ENCODE results near the gene VIL1.

The VIL1 gene

DNA sequence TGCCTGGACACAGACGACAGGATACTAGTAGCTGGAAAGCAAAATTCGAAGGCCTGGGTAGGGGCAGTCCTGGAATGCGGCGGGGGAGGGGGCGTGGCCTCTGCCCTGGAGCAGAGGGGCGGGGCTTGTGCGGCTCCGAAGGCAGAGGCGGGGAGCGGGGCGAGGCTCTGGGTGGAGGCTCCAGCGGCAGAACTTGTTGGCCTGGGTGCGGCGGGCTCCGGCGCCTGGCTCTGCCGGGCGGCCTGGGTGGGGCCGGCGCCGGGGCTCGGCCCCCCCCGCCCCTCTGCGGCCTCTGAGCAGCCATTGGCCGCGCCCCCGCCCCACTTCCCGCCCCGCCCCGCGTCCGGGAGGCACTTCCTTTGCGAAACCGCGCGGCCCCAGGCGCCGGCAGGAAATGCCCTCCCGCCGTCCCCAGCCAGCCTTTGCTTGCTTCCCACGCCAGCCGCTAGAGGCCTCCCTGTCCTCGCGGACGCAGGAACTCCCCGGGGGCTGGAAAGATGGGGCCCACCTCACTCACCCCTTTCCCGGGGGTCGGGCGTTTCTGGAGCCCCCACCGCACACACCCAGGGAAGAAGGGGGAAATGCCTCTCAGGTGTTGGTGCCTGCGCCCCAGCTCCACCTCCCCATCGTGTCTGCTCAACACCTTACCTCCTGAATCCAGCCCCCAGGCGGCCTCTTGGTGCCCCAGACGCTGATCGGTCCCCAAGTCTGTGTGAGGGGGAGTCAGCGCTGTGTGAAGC is 12.5 kb upstream of the VIL1 start:
- DNase-seq = peak; percentile 97 to 99 (median 98)

DNA sequence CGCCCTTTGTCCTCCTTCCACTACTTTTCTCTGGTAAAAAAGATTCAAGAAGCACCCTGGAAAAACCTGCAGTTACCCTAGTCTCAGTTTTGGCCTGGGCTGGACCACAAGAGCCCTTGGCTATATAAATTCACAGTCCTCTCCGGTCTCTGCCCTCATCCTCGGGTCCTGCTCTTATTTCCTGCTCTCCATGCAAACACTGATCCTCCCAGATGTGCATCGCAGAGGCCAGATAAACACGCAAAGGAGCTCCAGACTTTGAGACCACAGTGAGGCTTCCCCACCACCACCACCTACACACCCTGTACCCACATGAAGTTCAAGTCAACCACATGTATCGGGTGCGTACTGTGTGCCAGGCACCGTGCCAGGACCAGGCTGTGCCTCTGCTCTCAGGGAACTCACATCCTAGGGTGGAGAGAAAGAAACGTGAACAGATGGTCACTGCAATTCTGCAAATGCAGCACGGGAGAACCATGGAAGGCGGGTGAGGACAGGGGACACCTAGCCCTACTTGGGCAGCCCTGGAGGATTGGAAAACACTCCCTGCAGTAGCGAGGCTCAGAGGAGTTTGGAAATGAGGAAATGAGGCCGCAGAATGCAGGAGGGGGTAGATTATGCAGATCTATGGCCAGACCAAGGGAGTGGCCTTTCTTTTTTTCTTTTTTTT is 11.8 kb upstream of the VIL1 start:
- DNase-seq = peak; percentile 60 to 72 (median 68)

GRCh38 chr2:218407717-218408116 is 11.2 kb upstream of the VIL1 start:
- no peak for DNase-seq

DNA sequence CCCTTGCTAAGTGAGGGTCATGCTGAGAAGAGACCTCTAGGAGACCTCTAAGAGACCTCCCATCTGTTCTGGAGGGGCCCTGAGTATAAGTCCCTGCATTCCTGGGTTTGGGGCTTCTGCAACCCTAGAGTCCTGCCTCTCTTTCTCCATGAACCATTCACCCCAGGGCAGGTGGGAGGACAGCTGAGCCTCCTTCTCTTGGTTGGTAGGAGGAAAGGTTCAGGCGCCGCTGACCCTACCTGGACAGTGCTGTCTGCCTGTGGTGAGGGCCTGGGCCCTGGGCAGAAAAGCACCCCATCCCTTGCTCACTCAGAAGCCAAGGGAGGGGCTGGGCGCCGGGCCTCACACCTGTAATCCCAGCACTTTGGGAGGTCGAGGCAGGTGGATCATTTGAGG is 604 bp upstream of the VIL1 start:
- no peak for DNase-seq

DNA sequence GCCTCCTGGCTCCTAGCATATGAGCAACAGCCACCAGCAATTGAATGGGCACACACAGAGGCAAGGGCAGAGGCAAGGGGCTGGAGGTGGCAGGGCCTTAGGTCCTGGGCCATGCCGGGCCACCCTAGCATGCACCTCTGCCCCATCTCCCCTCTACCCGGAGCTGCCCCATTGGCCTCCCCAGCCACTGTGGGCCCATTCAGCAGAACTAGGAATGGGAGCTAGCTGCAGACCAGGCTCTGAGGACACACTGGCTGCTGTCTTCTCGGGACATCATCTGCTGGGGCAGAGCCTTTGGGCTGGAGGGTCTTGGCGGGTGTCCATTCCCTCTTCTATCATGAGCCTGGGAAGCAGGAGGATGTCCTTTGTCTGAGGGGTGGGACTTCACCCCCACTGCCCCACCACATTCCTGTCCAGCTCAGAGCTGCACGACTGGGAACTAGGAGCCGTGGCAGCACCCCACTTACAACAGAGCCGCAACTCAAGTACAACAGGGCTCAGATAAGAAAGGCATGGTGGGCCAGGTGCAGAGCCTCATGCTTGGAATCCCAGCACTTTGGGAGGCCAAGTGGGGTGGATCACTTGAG is 800 bp downstream of the VIL1 start:
- DNase-seq = no peak

DNA sequence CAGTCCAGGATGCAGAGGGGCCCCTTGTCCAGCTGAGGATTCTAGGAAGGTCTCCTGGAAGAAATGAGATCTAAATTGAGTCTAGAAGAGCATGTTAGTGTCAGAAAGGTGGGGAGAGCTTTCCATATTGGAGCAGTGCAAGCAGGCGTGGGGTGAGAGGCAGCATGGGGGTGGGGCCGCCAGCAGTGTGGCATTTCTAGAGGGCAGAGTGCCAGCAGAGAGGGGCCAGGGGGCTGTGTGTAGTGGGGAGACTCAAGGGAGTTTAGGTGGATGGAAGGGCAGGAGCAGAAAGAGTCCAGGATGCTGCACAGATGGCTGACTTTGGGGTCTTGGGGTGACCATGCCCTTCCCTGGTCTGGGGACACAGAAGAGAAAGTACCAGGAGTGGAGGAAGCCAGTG is 2.1 kb downstream of the VIL1 start:
- DNase-seq = no peak

DNA sequence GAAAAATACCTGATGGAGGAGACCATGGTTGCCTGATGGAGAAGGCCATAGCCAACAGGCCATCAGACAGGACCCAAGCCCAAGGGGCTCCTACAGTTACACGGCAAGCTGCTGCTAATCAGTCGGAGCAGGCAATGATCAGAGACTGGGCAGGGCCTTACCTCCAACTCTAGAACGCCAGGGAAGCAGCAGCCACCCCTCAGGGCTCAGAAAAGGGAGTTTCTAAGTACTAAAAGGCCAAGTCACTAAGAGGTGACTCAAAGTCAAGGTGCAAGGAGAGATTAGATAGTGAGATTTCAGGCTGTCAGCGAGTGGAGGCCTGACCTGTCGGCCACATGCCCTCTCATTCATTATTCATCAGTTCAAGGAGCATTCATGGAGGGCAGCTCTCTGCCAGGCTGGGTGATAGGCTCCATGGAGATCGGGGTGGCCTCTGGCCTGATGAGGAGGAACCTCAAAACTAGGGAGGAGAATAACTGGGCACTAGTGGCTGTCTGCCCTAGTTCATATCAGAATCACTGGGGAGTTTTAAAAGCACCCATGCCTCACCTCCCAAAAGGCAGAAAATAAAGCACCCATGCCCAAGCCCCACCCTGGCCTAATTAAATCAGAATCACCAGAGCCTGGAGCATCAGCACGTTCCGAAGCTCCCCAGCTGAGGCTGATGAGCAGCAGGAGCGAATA is 3.6 kb downstream of the VIL1 start:
- no peak for DNase-seq

- DNase-seq = no peak
Observed at GRCh38 chr2:218423584-218423983, 4.7 kb downstream of the VIL1 start.

DNA sequence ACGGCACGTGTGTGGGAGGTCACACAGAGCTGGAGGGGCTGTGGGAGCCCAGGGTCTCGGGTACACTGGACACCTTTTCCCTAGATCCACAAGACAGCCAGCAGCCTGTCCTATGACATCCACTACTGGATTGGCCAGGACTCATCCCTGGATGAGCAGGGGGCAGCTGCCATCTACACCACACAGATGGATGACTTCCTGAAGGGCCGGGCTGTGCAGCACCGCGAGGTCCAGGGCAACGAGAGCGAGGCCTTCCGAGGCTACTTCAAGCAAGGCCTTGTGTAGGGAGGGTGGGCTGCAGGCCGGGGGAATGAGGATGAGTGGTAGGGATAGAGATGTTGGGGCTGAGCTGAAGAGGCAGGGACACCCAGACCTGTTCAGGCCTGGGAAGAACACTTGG is 6.6 kb downstream of the VIL1 start:
- DNase-seq = no peak

- DNase-seq = no peak
Observed at GRCh38 chr2:218427741-218428140, 8.8 kb downstream of the VIL1 start.

DNA sequence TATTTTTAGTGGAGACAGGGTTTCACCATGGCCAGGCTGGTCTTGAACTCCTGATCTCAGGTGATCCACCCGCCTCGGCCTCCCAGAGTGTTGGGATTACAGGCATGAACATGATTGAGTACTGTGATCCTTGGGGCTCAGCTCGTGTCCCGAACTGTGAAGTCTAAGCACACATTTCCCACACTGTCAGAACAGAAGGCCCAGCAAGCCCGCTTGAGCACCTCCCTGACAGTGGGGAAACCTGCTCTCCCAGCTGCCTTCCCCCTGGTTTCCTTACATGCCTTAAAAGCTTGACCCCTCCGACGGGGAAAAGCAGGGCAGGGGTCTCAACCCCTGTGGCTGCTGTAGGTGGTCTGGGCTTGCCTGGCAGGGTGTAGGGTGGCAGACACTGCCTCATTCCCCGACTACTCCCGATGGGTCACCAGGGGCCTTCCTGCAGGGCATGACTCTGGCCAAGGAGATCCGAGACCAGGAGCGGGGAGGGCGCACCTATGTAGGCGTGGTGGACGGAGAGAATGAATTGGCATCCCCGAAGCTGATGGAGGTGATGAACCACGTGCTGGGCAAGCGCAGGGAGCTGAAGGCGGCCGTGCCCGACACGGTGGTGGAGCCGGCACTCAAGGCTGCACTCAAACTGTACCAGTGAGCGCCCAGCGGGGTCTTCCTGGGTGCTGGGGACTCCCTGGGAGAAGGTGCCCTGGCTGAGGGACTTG is 10.1 kb downstream of the VIL1 start:
- DNase-seq = no peak

DNA sequence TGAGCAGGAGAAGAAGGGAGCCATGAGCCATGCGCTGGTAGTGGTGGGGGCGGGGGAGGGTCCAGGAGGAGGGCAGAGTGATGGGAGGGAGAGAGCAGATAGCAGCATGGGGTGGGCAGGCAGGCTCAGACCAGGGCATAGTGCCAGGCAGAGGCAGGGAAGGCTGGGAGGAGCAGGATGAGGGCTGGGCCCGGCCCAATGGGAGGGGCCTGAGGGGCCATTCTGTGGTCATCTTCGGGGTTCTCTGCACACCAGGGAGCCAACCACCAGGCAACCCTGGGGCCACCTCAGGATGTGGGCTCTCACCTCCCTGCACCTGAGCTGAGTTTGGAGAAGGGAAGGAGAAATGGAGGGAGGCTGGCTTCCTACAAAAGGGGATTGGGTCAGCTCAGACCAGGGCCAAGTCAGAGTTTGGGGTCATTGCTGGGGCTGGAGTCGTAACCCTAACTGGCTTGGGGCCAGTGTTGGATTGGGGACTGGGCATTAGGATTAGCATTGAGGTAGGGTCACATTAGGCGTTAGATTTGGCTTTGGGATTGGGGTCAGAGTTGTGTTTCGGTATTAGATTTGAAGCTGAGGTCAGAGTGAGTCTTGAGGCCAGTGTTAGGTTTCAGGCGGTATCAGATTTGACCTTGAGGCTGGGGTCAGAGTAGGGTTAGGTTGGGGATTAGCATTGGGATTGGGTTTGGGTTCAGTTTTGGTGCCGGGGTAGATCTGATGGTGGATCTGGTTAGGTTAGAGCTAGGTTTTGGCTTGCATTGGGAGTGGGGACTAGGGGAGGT is 11.2 kb downstream of the VIL1 start:
- DNase-seq = no peak

DNA sequence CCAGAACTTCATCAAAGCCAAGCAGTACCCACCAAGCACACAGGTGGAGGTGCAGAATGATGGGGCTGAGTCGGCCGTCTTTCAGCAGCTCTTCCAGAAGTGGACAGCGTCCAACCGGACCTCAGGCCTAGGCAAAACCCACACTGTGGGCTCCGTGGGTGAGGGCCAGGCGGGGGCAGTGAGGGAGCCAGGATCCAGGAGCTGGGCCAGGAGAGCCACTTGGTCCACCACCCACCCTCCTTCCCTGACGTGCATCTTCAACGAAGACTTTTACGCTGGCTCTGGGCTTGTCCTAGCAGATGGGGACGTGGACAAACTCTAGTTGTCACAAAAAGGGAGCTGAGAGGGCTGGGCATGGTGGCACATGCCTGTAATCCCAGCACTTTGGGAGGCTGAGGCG is 11.8 kb downstream of the VIL1 start:
- DNase-seq = no peak

DNA sequence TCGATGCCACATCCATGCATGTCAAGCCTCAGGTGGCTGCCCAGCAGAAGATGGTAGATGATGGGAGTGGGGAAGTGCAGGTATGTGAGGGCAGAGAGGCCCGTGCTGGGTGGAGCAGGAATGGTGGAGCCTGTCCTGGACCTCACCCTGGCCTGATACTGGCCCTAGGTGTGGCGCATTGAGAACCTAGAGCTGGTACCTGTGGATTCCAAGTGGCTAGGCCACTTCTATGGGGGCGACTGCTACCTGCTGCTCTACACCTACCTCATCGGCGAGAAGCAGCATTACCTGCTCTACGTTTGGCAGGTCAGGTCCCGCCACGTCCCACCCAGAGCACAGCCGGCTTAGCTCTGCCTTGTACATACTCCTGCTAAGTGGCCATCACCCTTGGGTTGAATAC is 13.0 kb downstream of the VIL1 start:
- no peak for DNase-seq

DNA sequence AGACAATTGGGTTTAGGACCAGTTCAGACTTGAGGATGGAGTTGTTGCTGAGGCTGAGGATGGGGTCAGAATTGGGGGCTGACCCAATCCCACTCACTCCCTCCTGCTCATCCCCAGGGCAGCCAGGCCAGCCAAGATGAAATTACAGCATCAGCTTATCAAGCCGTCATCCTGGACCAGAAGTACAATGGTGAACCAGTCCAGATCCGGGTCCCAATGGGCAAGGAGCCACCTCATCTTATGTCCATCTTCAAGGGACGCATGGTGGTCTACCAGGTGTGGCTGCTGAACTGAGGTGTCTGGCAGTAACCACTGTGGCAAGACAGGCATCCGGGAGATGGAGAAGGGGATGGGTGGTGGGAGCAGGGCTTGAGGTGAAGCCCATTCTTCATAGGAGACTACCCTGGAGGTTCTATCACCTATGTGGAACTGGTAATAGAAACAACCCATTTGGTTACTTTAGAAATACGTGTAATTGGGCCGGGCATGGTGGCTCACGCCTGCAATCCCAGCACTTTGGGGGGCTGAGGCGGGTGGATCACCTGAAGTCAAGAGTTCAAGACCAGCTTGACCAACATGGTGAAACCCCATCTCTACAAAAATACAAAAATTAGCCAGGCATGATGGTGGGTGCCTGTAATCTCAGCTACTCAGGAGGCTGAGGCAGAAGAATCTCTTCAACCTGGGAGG is 13.9 kb downstream of the VIL1 start:
- no peak for DNase-seq

DNA sequence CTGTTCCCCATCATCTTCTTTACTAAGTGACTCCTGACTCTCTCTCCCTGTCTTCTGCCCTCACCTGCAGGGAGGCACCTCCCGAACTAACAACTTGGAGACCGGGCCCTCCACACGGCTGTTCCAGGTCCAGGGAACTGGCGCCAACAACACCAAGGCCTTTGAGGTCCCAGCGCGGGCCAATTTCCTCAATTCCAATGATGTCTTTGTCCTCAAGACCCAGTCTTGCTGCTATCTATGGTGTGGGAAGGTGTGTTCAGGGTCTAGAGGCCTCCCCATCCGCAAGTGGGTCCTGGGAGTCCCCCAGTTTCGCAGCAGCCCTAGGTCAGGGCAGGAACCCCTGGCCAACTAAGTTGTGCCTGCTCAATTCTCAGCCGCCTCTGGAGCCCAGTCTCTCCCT is 15.5 kb downstream of the VIL1 start:
- no peak for DNase-seq

DNA sequence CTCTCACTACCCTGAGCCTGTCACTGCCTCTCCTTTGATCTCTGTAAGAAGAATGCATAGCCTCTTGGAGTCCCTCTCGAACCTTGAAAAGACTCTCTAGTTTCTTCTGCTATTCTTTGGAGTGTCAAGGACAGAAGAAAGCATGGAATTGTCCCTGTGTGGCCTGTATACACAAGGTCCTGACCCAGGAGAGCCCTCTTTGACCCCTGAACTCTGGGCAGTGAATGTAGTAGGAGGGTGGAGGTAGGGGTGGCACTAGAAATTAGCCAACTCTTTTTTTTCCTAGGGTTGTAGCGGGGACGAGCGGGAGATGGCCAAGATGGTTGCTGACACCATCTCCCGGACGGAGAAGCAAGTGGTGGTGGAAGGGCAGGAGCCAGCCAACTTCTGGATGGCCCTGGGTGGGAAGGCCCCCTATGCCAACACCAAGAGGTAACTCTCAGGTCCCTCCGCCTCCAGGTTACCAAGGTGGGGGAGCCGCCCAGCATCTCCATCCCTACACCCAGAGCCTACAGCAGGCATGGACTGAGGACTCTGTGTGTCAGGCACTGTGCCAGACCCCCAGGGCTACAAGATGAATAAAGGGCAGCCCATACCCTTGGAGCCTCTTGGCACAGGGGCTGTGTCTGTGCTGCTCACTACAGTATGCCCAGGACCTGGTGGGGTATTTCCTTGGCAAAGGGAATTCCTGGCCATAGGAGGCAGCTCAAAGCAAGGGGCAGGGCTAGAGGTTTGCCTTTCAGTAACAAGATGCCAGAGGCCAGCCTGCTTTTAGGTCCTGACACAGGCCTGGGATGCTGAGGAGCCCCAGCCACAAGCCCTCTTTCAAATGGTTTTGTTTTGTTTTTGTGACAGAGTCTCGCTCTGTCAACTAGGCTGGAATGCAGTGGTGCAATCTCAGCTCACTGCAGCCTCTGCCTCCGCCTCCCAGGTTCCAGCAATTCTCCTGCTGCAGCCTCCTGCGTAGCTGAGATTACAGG is 16.4 kb downstream of the VIL1 start:
- no peak for DNase-seq

GRCh38 chr2:218436992-218437391 is 18.1 kb downstream of the VIL1 start:
- DNase-seq = no peak

DNA sequence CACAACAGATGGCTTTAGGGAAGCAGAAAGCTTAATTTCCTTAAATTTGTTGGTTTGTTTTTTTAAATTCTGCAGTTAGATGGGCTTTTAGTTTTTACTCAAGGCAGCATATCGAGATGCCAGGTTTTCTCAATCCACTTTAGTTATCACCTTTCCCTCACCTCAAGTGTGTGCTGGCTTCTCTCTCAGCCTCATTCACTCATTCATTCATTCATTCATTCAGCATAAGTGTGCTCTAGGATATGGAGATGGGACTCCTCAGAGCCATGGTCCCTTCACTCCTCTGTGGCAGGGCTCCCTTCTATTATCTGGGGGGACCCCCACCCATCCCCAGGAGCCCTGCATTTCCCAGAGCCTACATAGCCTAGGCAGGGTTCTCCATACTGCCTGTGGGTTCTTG is 19.0 kb downstream of the VIL1 start:
- no peak for DNase-seq

GRCh38 chr2:218438596-218438995 is 19.7 kb downstream of the VIL1 start:
- DNase-seq = peak in 3 of 4 experiments; percentile 22 to 56 (median 38)
